Activated naive CD8-positive, alpha-beta T cell treated with anti-CD3 and anti-CD28 coated beads for 36 hours (primary cell): ENCODE results near the gene UBE2I. TPM values are rescaled to one million over a fixed set of nuclear protein-coding genes. Genes with fewer than 3 reads are reported as not detected.

Experiments used
- DNase-seq: peaks from one replicate; pipeline ENCODE4 v3.0.0; 2021
- H3K27ac Mint-ChIP-seq: one replicate; pipeline ENCODE4 v1.8.0; 2022; ENCODE audit warnings: mild to moderate bottlenecking, moderate library complexity, mixed read lengths
- H3K27me3 Mint-ChIP-seq: one replicate; pipeline ENCODE4 v1.8.0; 2022; ENCODE audit warnings: mild to moderate bottlenecking, mixed read lengths
- H3K36me3 Mint-ChIP-seq: one replicate; pipeline ENCODE4 v1.8.0; 2021; ENCODE audit warnings: mild to moderate bottlenecking, mixed read lengths
- H3K4me1 Mint-ChIP-seq: one replicate; pipeline ENCODE4 v1.8.0; 2021; ENCODE audit warnings: mixed read lengths
- H3K4me3 Mint-ChIP-seq: one replicate; pipeline ENCODE4 v1.8.0; 2022; ENCODE audit warnings: mild to moderate bottlenecking, moderate library complexity, mixed read lengths
- H3K9me3 Mint-ChIP-seq: one replicate; pipeline ENCODE4 v1.8.0; 2022; ENCODE audit warnings: mixed read lengths
- total RNA-seq, 2 experiments: library from RNA; stranded (reverse); gene quantifications; one replicate each; pipeline ENCODE4 v1.2.3, GENCODE V29; 2021

UBE2I gene
- total RNA-seq, 2 experiments from 2014 or later = 280 to 282 TPM

- peaks cover 8% of the 10 kb centered on the region for H3K36me3 Mint-ChIP-seq
Measured at GRCh38 chr16:1374418-1375297, 65.2 kb downstream of the UBE2I start.

GRCh38 chr16:1375298-1375640, 65.8 kb downstream of the UBE2I start:
- H3K27me3 Mint-ChIP-seq = no peaks in the 10 kb centered on the region
- H3K4me3 Mint-ChIP-seq = no peak overlapping the region
- H3K27ac Mint-ChIP-seq = no peak overlapping the region
- no peaks in the 10 kb centered on the region for H3K9me3 Mint-ChIP-seq
- H3K36me3 Mint-ChIP-seq = peaks cover 8% of the 10 kb centered on the region
- no peak for DNase-seq
- peaks cover 13% of the 10 kb centered on the region for H3K4me1 Mint-ChIP-seq

More at GRCh38 chr16:1374418-1375297, 65.2 kb downstream of the UBE2I start:
- H3K27me3 Mint-ChIP-seq = no peaks in the 10 kb centered on the region
- no peak overlapping the region for H3K4me3 Mint-ChIP-seq
- H3K27ac Mint-ChIP-seq = peak overlapping the region; percentile 54
- peaks cover 9% of the 10 kb centered on the region for H3K4me1 Mint-ChIP-seq
- DNase-seq = no peak
- H3K9me3 Mint-ChIP-seq = no peaks in the 10 kb centered on the region

GRCh38 chr16:1375741-1376410, 66.4 kb downstream of the UBE2I start:
- H3K4me1 Mint-ChIP-seq = peaks cover 13% of the 10 kb centered on the region
- H3K27ac Mint-ChIP-seq = no peak overlapping the region
- peaks cover 8% of the 10 kb centered on the region for H3K36me3 Mint-ChIP-seq
- no peak overlapping the region for H3K4me3 Mint-ChIP-seq
- no peaks in the 10 kb centered on the region for H3K27me3 Mint-ChIP-seq
- no peak for DNase-seq
- H3K9me3 Mint-ChIP-seq = no peaks in the 10 kb centered on the region

Other genes starting within 250 kb of the UBE2I start
- gene SSTR5, start 236.9 kb upstream of the UBE2I start, total RNA-seq = not detected
- gene C1QTNF8, start 213.4 kb upstream of the UBE2I start, total RNA-seq = not detected
- gene CACNA1H, start 156.5 kb upstream of the UBE2I start, total RNA-seq = under 1 TPM; 0.32 to 0.35 TPM
- gene TPSG1, start 84.4 kb upstream of the UBE2I start, total RNA-seq = not detected
- not detected for gene TPSB2, start 79.5 kb upstream of the UBE2I start, total RNA-seq
- not detected for gene TPSAB1, start 68.9 kb upstream of the UBE2I start, total RNA-seq
- gene TPSD1, start 53.6 kb upstream of the UBE2I start, total RNA-seq = not detected
- gene BAIAP3, start 24.0 kb downstream of the UBE2I start, total RNA-seq = under 1 TPM; 0.12 to 0.46 TPM
- gene TSR3, start 42.2 kb downstream of the UBE2I start, total RNA-seq = 10 to 100 TPM; 80.3 to 82.6 TPM
- gene GNPTG, start 42.3 kb downstream of the UBE2I start, total RNA-seq = 10 to 100 TPM; 19.2 to 19.7 TPM
- 10 to 100 TPM; 22.6 to 24.2 TPM for gene UNKL, start 105.1 kb downstream of the UBE2I start, total RNA-seq
- gene UQCC4, start 111.1 kb downstream of the UBE2I start, total RNA-seq = 10 to 100 TPM; 24.4 to 24.6 TPM
- gene PERCC1, start 121.4 kb downstream of the UBE2I start, total RNA-seq = under 1 TPM; 0.25 to 0.40 TPM
- gene CCDC154, start 134.9 kb downstream of the UBE2I start, total RNA-seq = 1 to 10 TPM; 1.3 TPM
- gene CLCN7, start 165.4 kb downstream of the UBE2I start, total RNA-seq = 10 to 100 TPM; 45.0 to 48.8 TPM
- not detected for gene PTX4, start 179.3 kb downstream of the UBE2I start, total RNA-seq
- 10 to 100 TPM; 82.5 to 82.9 TPM for gene TELO2, start 183.7 kb downstream of the UBE2I start, total RNA-seq
- 10 to 100 TPM; 21.2 to 23.7 TPM for gene TMEM204, start 224.0 kb downstream of the UBE2I start, total RNA-seq